HG02623 (cell line): ENCODE measurements around the gene OPA3.

ENCODE experiments used
- ATAC-seq: cut with Tn5 transposase; IDR thresholded peaks from one replicate; pipeline ENCODE4 v1.9.1; 2021; ENCODE audit warnings: moderate library complexity; ENCODE audit not compliant: unreplicated experiment

OPA3 gene

GRCh38 chr19:45598267-45599001, 13.8 kb upstream of the OPA3 start:
- ATAC-seq: no peak

DNA sequence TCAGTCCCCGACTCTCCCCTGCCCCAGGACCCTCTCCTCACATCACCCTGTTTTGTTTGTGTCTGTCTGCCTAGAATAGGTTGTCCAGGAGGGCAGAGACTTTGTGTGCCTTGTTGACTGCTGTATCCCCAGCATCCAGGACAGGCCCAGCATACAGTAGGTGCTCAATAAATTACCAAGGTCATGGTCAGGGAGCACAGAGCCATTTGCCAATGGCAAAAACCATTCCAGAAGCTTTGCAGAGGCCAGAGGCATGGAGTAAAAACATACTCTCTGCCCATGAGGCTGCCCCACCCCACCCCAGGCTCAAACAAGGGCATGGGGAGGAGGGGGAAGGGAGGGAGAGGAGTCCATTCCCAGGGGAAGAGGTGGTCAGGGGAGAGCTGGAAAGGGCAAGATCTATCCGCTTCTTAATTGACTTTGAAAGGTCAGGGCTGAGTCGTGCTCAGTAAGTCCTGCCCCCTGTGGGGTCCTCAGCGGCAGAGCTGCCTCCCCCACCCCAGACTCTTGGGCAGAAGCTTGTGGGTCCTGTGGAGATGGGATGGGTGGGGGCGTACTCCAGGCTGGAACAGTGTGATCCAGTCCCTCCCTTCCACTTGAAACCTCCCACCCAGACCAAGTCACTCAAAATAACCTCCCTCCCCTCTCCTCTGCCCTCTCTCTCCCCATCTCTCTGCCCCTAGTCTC, 13.0 kb upstream of the OPA3 start:
- no peak for ATAC-seq

GRCh38 chr19:45595814-45596213, 11.2 kb upstream of the OPA3 start:
- no peak for ATAC-seq

GRCh38 chr19:45593520-45593919, 8.9 kb upstream of the OPA3 start:
- ATAC-seq: no peak

DNA sequence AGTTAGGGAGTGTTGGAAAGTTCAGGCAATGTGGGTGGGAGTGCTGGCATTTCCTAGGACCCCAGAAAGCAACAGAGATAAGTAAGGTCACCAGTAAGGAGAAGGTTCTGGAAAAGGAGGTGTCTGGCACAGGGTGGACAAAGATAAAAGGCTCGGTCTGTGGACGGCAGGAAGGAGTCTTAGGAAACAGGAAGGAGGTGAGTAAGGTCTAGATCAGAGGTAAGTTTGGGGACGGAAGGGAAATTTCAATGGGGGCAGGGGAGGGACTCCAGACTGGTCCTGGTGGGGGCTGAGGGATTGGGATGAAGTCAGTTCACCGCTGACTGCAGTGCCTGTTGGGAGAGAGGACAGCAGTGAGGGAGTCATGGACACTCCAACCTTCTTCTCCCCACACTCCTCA, 7.8 kb upstream of the OPA3 start:
- no peak for ATAC-seq

GRCh38 chr19:45591638-45592005, 7.0 kb upstream of the OPA3 start:
- no peak for ATAC-seq

GRCh38 chr19:45591004-45591637, 6.5 kb upstream of the OPA3 start:
- no peak for ATAC-seq

- no peak for ATAC-seq
These were observed 5.8 kb upstream of the OPA3 start for GRCh38 chr19:45590300-45591003.

DNA sequence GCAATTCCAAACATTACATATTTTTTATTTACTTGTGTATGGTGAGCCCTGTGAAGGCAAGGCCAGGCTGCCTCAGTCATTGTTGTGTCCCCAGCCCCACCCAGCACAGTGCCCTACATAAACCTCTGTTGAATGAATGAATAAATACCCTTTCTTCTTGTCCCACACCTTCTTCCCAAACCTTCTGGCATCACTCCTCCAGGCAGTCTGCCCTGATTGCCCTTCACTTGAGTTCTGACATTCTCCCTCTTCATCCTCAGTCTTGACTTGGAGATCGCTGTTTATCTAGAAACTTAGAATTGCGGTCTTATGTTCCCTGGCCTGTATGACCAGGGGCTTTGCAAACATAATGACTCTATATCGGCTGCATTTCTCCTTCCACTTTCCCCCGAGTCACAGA, 5.2 kb upstream of the OPA3 start:
- no peak for ATAC-seq

- no peak for ATAC-seq
These were observed 3.3 kb upstream of the OPA3 start for GRCh38 chr19:45587873-45588272.

- no peak for ATAC-seq
These were observed 566 bp upstream of the OPA3 start for GRCh38 chr19:45585158-45585577.

DNA sequence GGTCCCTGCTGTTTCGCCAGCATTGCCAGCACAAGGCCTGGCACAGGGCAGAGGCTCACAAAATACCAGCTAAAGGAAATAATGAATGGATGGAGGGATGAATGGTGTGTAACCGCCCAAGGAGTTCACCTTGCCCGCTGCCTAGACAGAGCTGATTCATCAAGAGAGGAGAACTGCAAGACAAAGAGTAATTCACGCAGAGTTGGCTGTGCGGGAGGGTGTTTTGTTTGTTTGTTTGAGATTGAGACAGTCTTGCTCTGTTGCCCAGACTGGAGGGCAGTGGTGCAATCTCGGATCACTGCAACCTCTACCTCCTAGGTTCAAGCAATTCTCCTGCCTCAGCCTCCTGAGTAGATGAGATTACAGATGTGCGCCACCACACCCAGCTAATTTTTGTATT, 3.0 kb downstream of the OPA3 start:
- no peak for ATAC-seq

DNA sequence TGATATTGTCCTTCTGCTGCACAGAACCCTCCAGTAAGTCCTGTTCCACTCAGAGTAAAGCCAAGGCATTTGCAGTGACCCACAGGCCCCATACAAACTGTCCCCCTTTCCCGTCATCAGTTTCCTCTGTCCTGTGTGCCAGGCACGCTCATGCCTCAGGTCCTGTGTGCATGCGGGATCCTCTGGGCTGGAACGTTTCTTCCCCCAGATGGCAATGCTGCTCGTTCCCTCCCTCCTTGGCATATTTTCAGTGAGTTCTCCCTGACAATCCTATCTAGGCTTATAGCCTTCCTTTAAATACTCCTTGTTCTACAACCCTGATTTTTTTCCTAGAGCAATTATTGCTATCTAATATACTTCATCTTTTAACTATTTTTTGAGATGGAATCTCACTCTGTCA, 5.7 kb downstream of the OPA3 start:
- ATAC-seq: no peak

DNA sequence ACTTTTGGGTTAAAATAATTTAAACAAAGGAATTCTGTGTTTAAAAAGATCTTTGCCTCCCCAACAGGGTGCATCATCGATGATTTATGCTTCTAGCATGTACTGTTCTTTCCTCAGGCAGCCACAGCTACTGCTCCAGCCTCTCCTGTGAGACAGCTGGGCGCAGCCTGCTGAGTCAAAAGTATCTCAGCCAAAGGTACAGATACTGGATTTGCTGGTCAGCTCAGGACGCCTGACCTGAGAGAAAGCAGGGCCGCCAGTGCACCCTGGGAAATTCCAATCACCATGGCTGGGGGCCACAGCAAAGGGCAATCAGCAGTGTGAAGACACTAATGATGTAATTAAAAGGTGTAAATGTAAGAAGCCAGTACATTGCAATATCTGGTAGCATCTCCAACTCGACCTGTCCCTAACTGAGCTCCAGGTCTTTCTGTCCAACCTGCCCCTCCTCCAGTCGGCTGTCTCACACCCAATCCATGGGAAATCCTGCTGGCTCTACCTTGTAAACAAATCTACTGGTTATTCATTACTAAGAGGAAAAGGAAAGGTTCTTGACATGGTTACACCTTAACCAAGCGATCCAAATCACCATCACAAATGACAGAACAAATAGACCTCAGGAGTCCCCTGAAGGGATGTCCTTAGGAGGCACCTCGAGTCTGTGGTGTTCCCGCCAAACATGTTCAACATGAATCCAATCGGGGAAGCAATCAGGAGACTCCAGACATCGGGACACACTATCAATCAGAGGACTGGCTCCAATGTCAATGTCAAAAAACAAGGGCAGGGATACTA, 7.3 kb downstream of the OPA3 start:
- no peak for ATAC-seq

DNA sequence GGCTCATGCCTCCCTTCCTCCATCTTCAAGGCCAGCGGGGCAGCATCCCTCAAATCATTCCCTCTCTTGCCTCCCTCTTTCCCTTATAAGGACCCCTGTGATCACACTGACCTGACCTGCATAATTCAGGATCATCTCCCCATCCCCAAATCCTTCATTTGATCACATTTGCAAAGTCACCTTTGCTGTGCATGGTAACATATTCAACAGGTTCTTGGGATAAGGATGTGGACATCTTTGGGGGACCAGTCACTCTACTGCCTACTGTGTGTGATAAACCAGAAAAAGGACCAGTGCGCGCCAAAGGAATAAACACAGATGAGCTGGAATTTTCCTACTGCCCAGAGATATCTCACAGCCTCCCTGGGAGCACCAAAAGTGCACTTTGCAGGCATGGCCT, 7.9 kb downstream of the OPA3 start:
- ATAC-seq: no peak

DNA sequence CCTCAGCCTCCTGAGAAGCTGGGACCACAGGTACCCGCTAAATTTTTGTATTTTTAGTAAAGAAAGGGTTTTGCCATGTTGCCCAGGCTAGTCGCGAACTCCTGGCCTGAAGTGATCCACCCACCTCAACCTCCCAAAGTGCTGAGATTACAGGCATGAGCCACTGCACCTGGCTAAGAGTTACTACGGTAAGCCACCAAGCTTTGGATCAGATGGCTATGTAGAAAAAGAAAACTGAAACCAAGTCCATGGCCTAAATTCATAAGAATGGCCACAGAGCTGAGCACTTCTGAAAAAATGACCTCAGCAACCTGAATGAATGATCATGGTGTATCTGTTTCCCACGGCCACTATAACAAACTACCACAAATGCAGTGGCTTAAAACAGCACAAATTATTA, 9.4 kb downstream of the OPA3 start:
- ATAC-seq: no peak

- no peak for ATAC-seq
These were observed 10.1 kb downstream of the OPA3 start for GRCh38 chr19:45574526-45574925.

GRCh38 chr19:45571457-45572220, 13.0 kb downstream of the OPA3 start:
- ATAC-seq: no peak

- no peak for ATAC-seq
These were observed 14.8 kb downstream of the OPA3 start for GRCh38 chr19:45569619-45570421.
